ENCODE data around the gene C14orf93.

GRCh38 chr14:22991852-22992251, 18.1 kb downstream of the C14orf93 start:
- TF ChIP-seq CTCF (IDR thresholded peaks at IDR 0.05) (no peak), POLR2A (IDR thresholded peaks at IDR 0.05) (no peak)

Measured in breast epithelium (tissue), 3 donors.